Effector CD4-positive, alpha-beta T cell (primary cell): ENCODE measurements around the gene DIPK1B.
A peak's percentile ranks its signal among the peaks of the same experiment; 100 is the strongest.
"Not testable (repeated sequence)": the region's sequence is repeated elsewhere in the genome, so short reads cannot be mapped to it uniquely, and the experiment has no call there.

Source experiments
- DNase-seq: peaks from one replicate; pipeline ENCODE4 v3.0.0-alpha.2; 2020

Gene DIPK1B

DNA sequence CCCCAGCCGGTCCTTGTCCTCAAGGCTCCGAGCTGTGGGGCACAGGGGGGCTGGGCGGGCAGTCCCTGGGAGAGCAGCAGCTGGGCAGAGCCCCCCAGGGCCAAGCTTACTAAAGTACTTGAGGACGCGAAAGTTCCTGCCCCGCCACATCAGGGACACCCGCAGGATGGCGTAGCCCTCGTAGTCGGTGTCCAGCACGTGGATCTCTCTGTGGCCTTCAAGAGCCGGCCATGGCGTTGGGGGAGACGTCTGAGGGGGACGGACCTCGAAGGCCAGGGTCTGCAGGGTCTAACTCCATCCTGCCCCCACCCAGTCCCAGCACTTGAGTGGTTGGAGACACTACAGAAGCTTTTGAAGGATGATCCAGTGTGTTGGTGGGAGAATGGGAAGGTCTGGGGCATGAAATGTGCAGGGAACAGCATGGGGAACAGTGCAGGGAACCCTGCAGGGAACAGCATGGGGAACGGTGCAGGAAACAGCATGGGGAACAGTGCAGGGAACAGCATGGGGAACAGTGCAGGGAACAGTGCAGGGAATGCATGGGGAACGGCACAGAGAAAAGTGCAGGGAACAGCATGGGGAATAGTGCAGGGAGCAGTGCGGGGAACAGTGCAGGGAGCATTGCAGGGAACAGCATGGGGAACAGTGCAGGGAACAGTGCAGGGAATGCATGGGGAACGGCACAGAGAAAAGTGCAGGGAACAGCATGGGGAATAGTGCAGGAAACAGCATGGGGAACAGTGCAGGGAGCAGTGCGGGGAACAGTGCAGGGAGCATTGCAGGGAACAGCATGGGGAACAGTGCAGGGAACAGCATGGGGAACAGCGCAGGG is 43.1 kb downstream of the DIPK1B start:
- DNase-seq = not testable (repeated sequence)

DNA sequence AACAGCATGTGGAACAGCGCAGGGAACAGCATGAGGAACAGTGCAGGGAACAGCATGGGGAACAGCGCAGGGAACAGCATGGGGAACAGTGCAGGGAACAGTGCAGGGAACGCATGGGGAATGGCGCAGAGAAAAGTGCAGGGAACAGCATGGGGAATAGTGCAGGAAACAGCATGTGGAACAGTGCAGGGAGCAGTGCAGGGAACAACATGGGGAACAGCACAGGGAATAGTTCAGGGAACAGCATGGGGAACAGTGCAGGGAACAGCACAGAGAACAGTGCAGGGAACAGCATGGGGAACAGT is 43.7 kb downstream of the DIPK1B start:
- DNase-seq = no peak

DNA sequence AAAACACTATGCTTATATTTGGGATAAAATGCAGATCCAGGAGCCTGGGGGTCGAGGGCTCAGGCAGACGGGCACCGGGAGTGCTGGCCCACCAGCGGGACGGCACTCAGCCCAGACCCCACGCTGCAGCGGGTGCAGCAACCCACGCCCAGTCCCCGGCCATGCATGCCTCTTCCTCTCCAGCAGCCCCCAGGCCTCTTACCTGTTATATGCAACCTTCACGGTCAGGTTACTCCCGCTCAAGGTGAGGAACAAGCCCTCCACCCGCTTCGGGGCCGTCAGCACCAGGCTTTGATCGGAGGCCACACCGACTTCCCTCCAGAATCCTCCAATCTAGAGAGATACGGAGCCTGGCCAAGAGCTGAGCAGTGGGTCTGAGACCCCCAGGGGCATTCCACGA is 44.5 kb downstream of the DIPK1B start:
- DNase-seq = no peak

DNA sequence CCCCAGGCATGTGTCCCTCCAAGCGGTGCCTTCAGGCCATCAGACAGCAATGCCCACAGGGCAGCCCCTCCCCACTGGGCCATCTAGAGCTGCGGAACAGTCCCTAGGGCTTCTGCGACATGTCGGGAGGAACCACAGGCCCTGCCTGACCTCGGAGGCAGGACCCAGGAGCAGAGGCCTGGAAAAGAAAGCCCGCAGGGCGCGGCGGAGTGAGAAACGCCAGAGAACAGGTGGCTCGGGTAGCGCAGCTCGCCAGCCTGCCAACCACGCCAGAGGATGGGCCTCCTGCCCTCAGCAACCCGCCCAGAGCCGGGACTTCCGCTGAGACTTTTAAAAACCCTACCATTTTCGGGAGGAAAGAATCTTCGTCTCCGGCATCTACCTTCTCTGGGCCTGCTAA is 45.0 kb downstream of the DIPK1B start:
- DNase-seq = no peak

DNA sequence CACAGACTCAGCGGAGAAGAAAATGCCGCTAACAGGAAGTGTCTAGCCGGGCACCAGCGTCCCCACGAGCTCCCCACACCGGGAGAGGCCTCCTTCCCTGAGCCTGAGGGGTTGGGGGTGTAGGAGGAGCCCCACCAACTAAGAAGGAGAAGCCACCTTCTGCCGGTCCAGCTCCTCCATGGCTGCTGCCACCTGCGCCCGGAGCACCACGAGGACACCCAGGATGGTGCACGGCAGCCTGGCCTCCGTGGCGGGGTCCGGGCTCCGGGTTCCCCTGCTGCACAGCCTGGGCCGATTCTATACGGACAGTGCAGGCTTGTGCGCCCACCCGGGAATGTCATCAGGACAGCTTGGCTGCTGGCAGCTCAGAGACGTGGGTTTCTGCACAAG is 45.4 kb downstream of the DIPK1B start:
- no peak for DNase-seq

DNA sequence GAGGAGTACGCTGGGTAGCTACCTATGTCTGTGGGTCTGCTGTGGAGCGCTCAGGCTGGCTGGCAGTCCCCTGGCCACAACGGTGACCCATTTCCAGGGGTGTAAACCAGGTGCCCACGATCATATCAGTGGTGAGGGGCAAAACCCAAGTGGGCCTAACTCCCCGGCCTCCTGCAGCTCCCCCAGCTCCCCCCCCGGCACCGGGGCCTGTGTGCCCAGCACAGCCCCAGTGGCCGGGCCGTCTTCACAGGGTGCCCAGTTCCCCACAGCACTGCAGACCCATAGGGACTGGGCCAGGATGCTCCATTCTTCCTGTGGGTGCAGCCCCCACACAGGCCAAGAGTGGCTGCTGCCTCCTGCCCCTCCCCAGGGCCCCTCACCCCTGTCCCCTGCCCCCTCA is 46.6 kb downstream of the DIPK1B start:
- DNase-seq = no peak

DNA sequence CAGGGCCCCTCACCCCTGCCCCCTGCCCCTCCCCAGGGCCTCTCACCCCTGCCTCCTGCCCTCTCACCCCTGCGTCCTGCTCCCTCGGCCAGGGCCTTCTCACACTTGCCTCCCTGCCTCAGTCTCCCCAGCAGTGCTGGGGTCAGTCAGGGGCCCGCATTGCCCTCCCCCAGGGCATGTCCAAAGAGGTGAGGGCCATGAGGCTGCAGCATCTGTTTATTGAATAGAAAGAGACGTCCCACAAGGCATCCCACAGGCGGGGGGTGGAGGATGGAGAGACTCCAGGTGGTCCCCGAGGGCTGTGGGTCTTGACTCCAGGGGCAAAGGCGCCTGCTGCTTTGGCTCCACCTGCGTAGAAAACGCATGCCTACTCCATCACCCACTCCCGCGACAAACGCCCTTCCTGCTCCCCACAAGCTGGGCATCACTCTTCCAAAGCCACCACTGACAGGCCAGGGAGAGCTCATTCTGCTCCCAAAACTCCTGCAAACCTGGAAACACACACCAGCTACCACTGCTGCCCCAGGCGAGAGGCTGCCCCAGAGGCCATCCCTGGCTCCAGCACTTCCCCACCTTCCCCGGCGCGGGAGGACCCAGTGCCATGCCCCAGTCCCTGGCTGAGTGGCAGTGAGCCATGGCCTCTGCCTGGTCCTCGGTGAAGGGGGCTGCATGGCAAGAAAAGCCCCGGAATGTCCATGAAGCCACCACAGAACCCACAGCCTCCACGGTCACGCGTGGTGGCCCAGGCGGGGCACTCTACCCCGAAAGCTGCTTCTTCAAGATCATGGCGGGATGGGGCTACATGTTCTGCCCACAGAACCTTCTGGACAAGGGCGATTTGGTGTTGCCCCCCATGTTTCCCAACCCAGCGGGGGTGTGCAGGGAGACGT is 47.3 kb downstream of the DIPK1B start:
- DNase-seq = no peak

DNA sequence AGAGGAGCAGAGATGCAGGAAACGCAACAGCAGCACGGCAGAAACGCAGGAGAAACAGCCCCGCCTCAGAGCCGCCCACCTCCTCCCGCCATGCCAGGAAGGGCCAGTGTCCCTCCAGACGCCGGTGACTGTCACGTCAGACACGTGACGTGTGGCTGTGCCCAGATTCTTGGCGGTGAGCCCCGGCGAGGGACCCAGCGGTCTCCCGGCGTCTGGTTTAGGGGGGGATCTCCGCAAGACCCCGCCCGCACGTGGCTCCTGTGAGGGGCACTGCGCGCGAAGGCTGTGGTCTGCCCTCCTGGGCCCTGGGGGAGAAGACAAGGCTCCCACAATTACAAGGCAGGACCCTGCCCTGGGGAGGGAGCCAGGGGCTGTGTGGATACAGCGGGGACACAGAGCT is 48.1 kb downstream of the DIPK1B start:
- no peak for DNase-seq

DNA sequence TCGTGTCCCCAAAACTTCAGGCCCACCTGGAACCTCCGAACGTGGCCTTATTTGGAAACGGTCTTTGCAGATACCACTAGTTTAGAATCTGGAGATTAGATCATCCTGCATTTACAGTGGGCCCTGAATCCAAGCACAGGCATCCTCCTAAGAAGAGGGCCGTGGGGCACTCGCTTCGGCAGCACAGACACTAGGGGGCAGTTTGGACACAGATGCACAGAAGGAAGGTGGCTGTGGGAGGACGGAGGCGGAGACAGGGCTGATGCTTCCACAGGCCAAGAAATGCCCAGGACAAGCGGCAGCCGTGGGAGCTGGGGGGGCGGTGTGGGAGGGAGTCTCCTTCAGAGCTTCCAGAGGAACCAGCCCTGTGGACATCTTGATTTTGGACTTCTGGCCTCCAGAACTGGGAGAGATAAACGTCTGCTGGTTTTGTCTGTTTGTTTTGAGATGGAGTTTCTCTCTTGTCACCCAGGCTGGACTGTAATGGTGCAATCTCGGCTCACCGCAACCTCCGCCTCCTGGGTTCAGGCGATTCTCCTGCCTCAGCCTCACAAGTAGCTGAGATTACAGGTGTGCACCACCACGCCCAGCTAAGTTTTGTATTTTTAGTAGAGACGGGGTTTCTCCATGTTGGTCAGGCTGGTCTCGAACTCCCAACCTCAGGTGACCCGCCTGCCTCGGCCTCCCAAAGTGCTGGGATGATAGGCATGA is 48.6 kb downstream of the DIPK1B start:
- DNase-seq = not testable (repeated sequence)

DNA sequence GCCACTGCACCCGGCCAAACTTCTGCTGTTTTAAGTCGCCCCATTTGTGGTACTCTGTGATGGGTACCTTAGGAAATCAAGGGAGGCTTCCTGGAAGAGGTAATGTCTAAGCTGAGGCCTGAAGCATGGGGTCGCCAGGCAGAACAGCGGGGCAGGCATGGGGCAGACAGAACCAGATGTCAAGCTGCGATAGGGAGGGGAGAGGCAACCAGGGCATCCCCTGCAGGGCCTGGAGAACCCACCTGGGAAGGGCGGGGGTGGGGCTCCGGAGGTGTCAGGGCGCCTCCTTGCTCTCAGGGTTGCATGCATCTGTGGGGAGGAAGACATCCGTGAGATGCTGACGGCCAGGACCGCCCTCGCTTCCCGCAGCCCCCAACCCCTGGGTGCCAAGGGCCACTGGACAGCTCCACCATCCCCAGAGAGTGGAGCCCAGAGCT is 49.2 kb downstream of the DIPK1B start:
- DNase-seq = no peak

DNA sequence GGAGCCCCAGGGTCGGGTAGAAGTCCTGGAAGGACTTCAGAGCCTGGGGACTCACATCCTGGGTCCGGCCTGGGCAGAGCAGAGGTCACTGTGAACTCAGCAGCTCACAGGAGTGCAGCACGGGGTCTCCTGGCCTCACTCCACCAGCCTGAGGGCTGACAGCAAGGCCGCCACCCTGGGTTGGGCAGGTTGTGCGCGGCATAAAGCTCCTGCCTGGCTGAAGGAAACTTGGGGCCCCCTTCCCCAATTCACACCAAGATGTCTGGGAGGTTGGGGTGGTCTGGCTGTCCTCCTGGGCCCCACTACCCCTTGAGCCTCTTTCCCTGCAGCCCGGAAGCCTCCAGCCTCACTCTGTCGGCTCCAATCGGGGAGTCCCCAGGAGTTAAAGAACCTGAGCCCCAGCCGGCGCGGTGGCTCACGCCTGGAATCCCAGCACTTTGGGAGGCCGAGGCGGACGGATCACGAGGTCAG is 49.9 kb downstream of the DIPK1B start:
- DNase-seq = no peak

DNA sequence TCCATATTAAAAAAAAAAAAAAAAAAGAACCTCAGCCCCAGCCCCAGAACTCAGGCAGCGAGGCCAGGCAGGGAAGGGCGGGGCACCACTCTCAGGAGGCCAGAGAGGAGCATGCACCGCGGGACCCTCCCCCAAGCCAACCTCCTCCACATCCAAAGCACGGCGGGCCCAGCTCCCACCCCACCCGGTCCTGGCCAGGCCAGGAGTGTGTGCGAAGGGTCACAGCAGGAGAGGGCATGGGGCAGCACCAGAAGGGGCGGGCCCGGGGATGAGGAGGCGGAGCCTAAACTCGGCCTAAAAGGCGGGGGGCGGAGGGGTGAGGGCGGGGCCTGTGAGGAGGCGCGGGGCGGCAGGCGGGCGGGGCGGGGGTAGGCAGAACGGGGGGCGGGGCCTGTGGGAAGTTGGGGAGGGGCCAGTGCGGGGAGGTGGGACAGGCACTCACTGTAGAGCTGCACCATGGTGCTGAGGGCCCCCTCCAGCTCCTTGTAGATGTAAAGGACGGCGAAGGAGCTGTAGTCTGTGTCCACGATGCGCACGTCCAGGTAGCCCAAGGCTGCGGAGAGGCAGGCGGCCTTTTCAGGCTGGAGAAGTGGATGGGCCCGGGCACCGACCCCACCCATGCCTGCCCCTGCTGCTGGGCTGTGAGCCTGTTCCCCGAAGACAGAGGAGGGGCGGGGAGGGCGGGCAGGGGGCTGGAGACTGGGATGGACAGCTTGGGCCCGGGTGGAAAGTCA is 50.7 kb downstream of the DIPK1B start:
- peak; percentile 18 for DNase-seq

DNA sequence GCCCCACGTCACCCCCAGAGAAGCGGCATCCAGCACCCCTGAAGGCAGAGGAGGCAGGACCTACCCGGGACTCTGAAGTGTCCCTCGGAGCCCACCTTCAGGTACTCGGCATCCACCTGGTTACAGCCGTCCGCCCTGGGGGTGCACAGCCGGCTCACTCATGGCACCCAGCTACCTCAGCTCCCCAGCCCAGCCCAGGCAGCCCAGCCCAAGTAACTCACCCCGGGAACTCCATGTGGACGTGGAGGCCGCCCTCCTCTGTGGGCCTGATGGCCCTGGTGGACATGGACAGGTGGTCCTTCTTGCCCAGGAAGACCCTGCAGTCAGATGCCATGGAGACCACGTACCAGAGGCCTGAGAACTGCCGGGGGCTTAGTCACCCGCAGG is 51.3 kb downstream of the DIPK1B start:
- no peak for DNase-seq

DNA sequence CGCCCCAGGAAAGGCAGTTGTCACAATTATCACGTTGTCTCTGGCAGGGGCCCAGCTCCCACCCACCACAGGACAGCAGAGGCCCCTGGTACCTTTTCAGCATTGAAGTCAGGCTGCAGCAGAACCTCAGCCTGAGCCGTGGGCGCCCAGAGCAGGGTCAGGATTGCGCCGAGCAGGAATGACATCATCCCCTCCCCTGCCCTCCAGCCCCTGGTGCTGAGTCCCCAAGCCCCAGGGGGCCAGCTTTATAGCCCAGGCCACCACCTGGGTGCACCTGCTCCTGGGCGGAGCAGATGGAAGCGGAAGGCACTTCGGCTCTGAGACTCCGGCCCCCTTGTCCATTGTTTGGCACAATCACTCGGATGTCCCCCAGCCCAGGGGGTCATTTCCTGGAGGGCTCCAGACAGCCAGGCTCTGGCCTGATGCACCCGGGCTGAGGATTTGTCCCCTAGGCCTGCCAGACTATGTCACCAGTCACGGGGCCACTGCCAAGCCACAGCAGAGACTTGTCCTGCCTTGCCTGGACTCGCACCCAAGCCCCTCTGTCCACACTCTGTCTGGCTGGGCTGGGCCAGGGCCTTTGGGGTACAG is 52.0 kb downstream of the DIPK1B start, which contains the start of gene LCN15:
Gene LCN15, minus strand, starts transcription at position 218 of the 591 bp plus-strand sequence. Its CDS starts 30 bp downstream, at position 188.
- no peak for DNase-seq

DNA sequence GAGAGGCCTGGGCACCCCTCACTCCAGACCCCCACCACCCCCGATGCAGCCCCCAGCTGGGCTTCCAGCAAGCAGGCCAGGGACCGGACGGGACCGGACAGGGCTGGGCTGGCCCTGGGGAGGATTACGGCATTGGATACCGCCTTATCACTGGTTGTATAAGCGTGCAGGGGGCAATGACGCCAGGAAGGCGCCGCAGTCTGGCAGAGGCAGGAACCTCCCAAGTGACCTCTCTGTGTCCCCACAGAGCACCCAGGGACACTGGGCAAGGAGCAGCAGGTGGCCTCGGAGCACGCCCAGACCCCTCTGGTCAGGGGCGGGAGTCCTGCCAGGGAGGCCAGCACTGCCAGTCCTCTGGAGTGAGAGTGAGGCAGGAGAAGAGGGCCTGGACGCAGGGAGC is 52.7 kb downstream of the DIPK1B start:
- DNase-seq = no peak

DNA sequence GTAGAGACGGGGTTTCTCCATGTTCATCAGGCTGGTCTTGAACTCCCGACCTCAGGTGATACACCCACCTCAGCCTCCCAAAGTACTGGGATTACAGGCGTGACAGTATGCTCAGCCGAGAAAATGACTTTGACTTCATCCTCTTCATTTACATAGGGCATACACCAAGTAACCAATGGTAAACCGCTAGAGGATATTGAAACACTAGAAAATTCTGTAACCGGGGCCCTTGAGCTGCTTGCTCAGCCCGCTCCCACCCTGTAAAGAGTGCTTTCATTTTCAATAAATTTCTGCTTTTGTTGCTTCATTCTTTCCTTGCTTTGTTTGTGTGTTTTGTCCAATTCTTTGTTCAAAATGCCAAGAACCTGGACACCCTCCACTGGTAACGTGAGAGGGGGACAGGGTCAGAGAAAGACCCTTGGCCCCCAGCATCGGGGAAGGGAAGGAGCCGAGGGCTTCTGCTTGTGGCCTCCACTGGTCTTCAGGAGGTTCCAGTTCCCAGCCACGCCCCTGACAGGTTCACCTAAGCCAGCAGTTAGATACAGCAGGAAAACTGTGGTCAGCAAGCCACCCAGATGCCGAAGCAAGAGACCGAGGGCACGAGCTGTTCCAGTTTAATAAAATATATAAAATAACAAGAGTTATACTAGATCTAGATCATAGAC is 53.5 kb downstream of the DIPK1B start:
- DNase-seq = not testable (repeated sequence)

DNA sequence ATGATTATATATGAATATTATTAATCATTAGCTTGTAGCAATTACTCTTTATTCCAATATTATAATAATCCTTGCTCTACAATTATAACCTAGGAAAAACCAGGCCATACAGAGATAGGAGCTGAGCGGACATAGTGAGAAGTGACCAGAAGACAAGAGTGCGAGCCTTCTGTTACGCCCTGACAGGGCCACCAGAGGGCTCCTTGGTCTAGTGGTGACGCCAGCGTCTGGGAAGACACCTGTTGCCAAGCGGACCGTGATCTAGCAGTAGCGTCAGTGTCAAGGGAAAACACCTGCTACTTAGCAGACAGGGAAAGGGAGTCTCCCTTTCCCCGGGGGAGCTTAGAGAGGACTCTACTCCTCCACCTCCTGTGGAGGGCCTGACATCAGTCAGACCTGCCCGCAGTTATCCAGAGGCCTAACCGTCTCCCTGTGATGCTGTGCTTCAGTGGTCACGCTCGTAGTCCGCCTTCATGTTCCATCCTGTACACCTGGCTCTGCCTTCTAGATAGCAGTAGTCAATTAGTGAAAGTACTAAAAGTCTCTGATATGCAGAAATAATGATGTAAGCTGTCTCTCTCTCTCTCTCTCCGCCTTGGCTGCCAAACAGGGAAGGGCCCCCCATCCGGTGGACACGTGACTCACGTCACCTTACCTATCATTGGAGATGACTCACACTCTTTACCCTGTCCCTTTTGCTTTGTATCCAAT is 54.2 kb downstream of the DIPK1B start:
- DNase-seq = peak; percentile 32

DNA sequence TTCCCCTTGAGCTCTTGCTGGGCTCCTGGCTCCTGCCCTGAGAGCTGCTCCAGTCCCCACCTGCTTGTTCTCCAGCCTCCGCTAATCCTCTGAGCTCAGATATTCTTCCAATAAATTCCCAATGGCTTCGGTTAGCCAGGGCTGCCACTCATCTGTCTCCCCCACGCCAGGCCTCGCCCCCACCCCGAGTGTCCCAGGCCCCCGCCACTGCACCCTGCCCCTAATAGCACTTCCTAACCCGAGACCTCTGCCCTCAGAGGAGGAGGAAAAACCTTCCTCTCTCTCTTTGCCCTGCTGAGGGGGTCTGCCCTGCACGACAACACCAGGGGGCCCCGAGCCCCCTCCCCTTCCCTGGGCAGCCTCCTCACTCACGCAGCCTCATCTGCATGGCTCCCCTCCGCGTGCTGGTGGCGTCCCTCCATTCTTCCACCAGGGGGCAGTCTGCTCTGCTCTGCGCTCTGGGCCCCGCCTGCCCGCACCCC is 57.4 kb downstream of the DIPK1B start:
- DNase-seq = peak; percentile 26

DNA sequence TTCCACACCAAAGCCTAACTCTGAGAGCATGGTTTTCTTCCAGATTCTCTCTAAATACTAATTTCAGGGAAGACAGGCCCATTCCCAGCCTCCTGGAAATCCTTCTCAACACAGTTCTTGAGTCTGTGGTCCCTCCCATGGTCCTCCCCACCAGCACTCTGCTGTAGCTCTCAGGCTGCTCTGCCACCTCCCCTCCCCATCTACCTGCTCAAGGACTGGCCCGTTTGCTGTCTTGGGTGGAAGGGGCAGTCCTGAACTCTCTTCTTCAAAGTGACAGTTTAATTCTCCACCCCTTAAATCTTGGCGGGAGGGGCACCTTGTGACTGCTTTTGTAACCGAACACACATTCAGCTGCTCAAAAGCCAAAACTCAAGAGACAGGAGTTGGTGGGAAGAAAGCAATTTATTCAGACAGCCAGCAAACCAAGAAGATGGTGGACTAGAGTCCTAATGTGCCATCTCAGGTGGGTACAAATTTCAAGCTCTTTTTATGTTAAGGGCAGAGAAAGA is 59.6 kb downstream of the DIPK1B start:
- DNase-seq = no peak

DNA sequence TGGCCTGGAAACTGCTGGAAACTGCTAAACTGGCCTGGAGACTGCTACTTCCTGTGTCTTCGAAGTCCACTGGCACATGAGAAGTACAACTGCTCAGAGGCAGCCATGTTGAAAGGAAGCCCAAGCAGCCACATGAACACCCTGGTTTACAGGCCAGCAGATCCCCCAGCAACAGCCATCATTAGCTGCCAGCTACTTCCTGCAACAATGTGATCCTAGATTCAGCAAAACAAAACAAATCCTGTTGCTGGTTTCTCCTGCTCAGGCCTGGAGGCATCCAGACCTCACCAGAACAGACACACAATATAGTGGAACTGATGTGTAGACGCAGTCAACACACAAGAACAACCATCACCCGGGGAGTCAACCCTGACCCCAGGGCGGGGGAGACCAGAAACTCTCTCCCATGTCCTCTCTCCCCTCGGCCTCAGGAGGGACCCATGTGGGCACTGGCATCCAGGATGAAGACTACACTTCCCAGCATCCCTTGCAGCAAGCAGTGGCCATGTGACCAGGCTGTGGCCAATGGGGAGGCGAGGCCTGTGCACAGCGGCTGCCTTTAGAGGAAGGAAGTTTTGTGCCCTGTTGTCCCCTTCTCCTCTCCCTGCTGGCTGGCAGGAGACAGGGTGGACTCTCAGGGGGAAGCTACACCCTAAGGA is 61.1 kb downstream of the DIPK1B start:
- no peak for DNase-seq
